ENCODE measurements around the gene IKBKE.
A peak's percentile ranks its signal among the peaks of the same experiment; 100 is the strongest.

IKBKE gene

GRCh38 chr1:206503591-206504362 lies 33.5 kb downstream of the IKBKE start:
- H3K4me1 Mint-ChIP-seq = peaks cover 70% of the 10 kb centered on the region
- no peaks in the 10 kb centered on the region for H3K9me3 Mint-ChIP-seq
- H3K27me3 Mint-ChIP-seq = peaks cover 10% of the 10 kb centered on the region
- H3K27ac Mint-ChIP-seq = peak overlapping the region; percentile 69
- H3K4me3 Mint-ChIP-seq = peak overlapping the region; percentile 37
- DNase-seq (peak; percentile 74), ATAC-seq (peak; percentile 90)
- H3K36me3 Mint-ChIP-seq (ENCODE audit: low read depth) = no peaks in the 10 kb centered on the region

GRCh38 chr1:206504363-206504713 lies 34.1 kb downstream of the IKBKE start:
- peak overlapping the region; percentile 37 for H3K4me3 Mint-ChIP-seq
- peaks cover 74% of the 10 kb centered on the region for H3K4me1 Mint-ChIP-seq
- H3K27me3 Mint-ChIP-seq = peaks cover 15% of the 10 kb centered on the region
- H3K27ac Mint-ChIP-seq = peak overlapping the region; percentile 69
- ATAC-seq (no peak), DNase-seq (no peak)
- H3K36me3 Mint-ChIP-seq (ENCODE audit: low read depth) = no peaks in the 10 kb centered on the region
- H3K9me3 Mint-ChIP-seq = no peaks in the 10 kb centered on the region

GRCh38 chr1:206505702-206506355 lies 35.6 kb downstream of the IKBKE start:
- no peaks in the 10 kb centered on the region for H3K9me3 Mint-ChIP-seq
- peaks cover 29% of the 10 kb centered on the region for H3K27me3 Mint-ChIP-seq
- no peak overlapping the region for H3K27ac Mint-ChIP-seq
- peaks cover 74% of the 10 kb centered on the region for H3K4me1 Mint-ChIP-seq
- H3K36me3 Mint-ChIP-seq (ENCODE audit: low read depth) = no peaks in the 10 kb centered on the region
- no peak for DNase-seq
- H3K4me3 Mint-ChIP-seq = peak overlapping the region; percentile 63
- ATAC-seq = no peak

GRCh38 chr1:206506405-206507283 lies 36.4 kb downstream of the IKBKE start:
- Mint-ChIP-seq H3K27me3 (peaks cover 30% of the 10 kb centered on the region), H3K27ac (peak overlapping the region; percentile 55), H3K9me3 (no peaks in the 10 kb centered on the region), H3K4me3 (peak overlapping the region; percentile 63), H3K4me1 (peaks cover 66% of the 10 kb centered on the region), H3K36me3 (ENCODE audit: low read depth) (no peaks in the 10 kb centered on the region)
- ATAC-seq (peak; percentile 0), DNase-seq (peak; percentile 47)

GRCh38 chr1:206507284-206508129 lies 37.2 kb downstream of the IKBKE start, which contains the start of gene RASSF5:
RASSF5 (plus strand) TSS chr1:206507531; CDS start chr1:206507603, 72 bp downstream.
- no peaks in the 10 kb centered on the region for H3K36me3 Mint-ChIP-seq (ENCODE audit: low read depth)
- peaks cover 57% of the 10 kb centered on the region for H3K4me1 Mint-ChIP-seq
- ATAC-seq (peak; percentile 63), DNase-seq (peak; percentile 88)
- no peaks in the 10 kb centered on the region for H3K9me3 Mint-ChIP-seq
- peak within 1 kb of the TSS; percentile 71 for H3K4me3 Mint-ChIP-seq
- H3K27ac Mint-ChIP-seq = peak within 1 kb of the TSS; percentile 55
- H3K27me3 Mint-ChIP-seq = peaks cover 36% of the 10 kb centered on the region

GRCh38 chr1:206508130-206508889 lies 38.0 kb downstream of the IKBKE start:
- no peaks in the 10 kb centered on the region for H3K36me3 Mint-ChIP-seq (ENCODE audit: low read depth)
- ATAC-seq (no peak), DNase-seq (no peak)
- peak overlapping the region; percentile 71 for H3K4me3 Mint-ChIP-seq
- H3K4me1 Mint-ChIP-seq = peaks cover 49% of the 10 kb centered on the region
- no peak overlapping the region for H3K27ac Mint-ChIP-seq
- no peaks in the 10 kb centered on the region for H3K9me3 Mint-ChIP-seq
- peaks cover 37% of the 10 kb centered on the region for H3K27me3 Mint-ChIP-seq

GRCh38 chr1:206508956-206509355 lies 38.7 kb downstream of the IKBKE start:
- peak overlapping the region; percentile 71 for H3K4me3 Mint-ChIP-seq
- H3K4me1 Mint-ChIP-seq = peaks cover 43% of the 10 kb centered on the region
- no peaks in the 10 kb centered on the region for H3K9me3 Mint-ChIP-seq
- peaks cover 37% of the 10 kb centered on the region for H3K27me3 Mint-ChIP-seq
- DNase-seq (no peak), ATAC-seq (no peak)
- H3K36me3 Mint-ChIP-seq (ENCODE audit: low read depth) = no peaks in the 10 kb centered on the region
- no peak overlapping the region for H3K27ac Mint-ChIP-seq

- no peak overlapping the region for H3K27ac Mint-ChIP-seq
- H3K9me3 Mint-ChIP-seq = no peaks in the 10 kb centered on the region
- no peak overlapping the region for H3K4me3 Mint-ChIP-seq
- H3K36me3 Mint-ChIP-seq (ENCODE audit: low read depth) = no peaks in the 10 kb centered on the region
- ATAC-seq = no peak
- no peak for DNase-seq
- peaks cover 35% of the 10 kb centered on the region for H3K4me1 Mint-ChIP-seq
- peaks cover 37% of the 10 kb centered on the region for H3K27me3 Mint-ChIP-seq
Measured at GRCh38 chr1:206509612-206510257, 39.5 kb downstream of the IKBKE start.

GRCh38 chr1:206510371-206510770 lies 40.1 kb downstream of the IKBKE start:
- Mint-ChIP-seq H3K27ac (no peak overlapping the region), H3K4me1 (peaks cover 29% of the 10 kb centered on the region), H3K36me3 (ENCODE audit: low read depth) (no peaks in the 10 kb centered on the region), H3K27me3 (peaks cover 37% of the 10 kb centered on the region), H3K4me3 (no peak overlapping the region), H3K9me3 (no peaks in the 10 kb centered on the region)
- DNase-seq = no peak
- no peak for ATAC-seq

- no peak overlapping the region for H3K4me3 Mint-ChIP-seq
- no peak for DNase-seq
- H3K9me3 Mint-ChIP-seq = no peaks in the 10 kb centered on the region
- no peak for ATAC-seq
- no peak overlapping the region for H3K27ac Mint-ChIP-seq
- H3K4me1 Mint-ChIP-seq = peaks cover 27% of the 10 kb centered on the region
- H3K36me3 Mint-ChIP-seq (ENCODE audit: low read depth) = no peaks in the 10 kb centered on the region
- peaks cover 37% of the 10 kb centered on the region for H3K27me3 Mint-ChIP-seq
Measured at GRCh38 chr1:206511362-206512057, 41.2 kb downstream of the IKBKE start.

- H3K27me3 Mint-ChIP-seq = peaks cover 37% of the 10 kb centered on the region
- no peak for DNase-seq
- ATAC-seq = no peak
- H3K9me3 Mint-ChIP-seq = no peaks in the 10 kb centered on the region
- peaks cover 24% of the 10 kb centered on the region for H3K4me1 Mint-ChIP-seq
- no peaks in the 10 kb centered on the region for H3K36me3 Mint-ChIP-seq (ENCODE audit: low read depth)
- no peak overlapping the region for H3K4me3 Mint-ChIP-seq
- no peak overlapping the region for H3K27ac Mint-ChIP-seq
Measured at GRCh38 chr1:206512058-206512850, 42.0 kb downstream of the IKBKE start.

GRCh38 chr1:206512851-206513180 lies 42.5 kb downstream of the IKBKE start:
- Mint-ChIP-seq H3K4me3 (no peak overlapping the region), H3K27ac (no peak overlapping the region), H3K4me1 (peaks cover 23% of the 10 kb centered on the region), H3K9me3 (no peaks in the 10 kb centered on the region), H3K36me3 (ENCODE audit: low read depth) (no peaks in the 10 kb centered on the region), H3K27me3 (peaks cover 37% of the 10 kb centered on the region)
- ATAC-seq (no peak), DNase-seq (no peak)

Data from activated naive CD8-positive, alpha-beta T cell treated with anti-CD3 and anti-CD28 coated beads, Interleukin-2, amount 50 U/mL, for 24 hours (primary cell).